Fibroblast of pulmonary artery (primary cell): ENCODE measurements around the gene TTLL10.

Experiments
- DNase-seq: peaks from one replicate; pipeline ENCODE4 v3.0.0-alpha.2; 2010; ENCODE audit warnings: low read depth
- H3K4me3 ChIP-seq: replicated peaks from 2 replicates; pipeline ENCODE4 v1.5.1; 2011; ENCODE audit warnings: low read depth, mild to moderate bottlenecking, control low read depth, low read length, moderate library complexity
- CTCF ChIP-seq: IDR thresholded peaks from 2 replicates; pipeline ENCODE4 v1.5.1; 2011; ENCODE audit warnings: mild to moderate bottlenecking, control low read depth, low read length, inconsistent platforms; ENCODE audit errors: missing control alignments

Gene TTLL10

GRCh38 chr1:1244192-1244811 lies 70.6 kb downstream of the TTLL10 start:
- H3K4me3 ChIP-seq: no peak overlapping the region
- no peak for DNase-seq
- no peak for TF ChIP-seq CTCF

GRCh38 chr1:1245178-1245816 lies 71.6 kb downstream of the TTLL10 start:
- no peak for TF ChIP-seq CTCF
- no peak overlapping the region for H3K4me3 ChIP-seq
- no peak for DNase-seq

GRCh38 chr1:1245817-1246576 lies 72.3 kb downstream of the TTLL10 start:
- no peak for DNase-seq
- TF ChIP-seq CTCF: no peak
- no peak overlapping the region for H3K4me3 ChIP-seq

GRCh38 chr1:1246577-1247340 lies 73.1 kb downstream of the TTLL10 start, which contains the start of gene C1QTNF12:
TSS of gene C1QTNF12 (minus strand) at chr1:1246722. CDS start at chr1:1246690, 32 bp downstream.
- no peak for TF ChIP-seq CTCF
- DNase-seq: no peak
- H3K4me3 ChIP-seq: no peak within 1 kb of the TSS

- DNase-seq: no peak
- no peak for TF ChIP-seq CTCF
- H3K4me3 ChIP-seq: no peak overlapping the region
These were observed 73.7 kb downstream of the TTLL10 start for GRCh38 chr1:1247341-1247913.
